NT2/D1 (cell line): Measurements from ENCODE around the gene PLCG2.

Source experiments
- SUZ12 ChIP-seq: IDR thresholded peaks from 2 replicates; pipeline ENCODE4 v1.6.1; 2011; ENCODE audit not compliant: insufficient read length, insufficient read depth; ENCODE audit errors: extremely low read depth
- YY1 ChIP-seq: IDR thresholded peaks from 2 replicates; pipeline ENCODE4 v1.6.1; 2011; ENCODE audit not compliant: insufficient read length, insufficient read depth
- ZNF274 ChIP-seq: IDR thresholded peaks from 2 replicates; pipeline ENCODE4 v1.6.1; 2011; ENCODE audit warnings: mild to moderate bottlenecking, low read depth, low read length

- TF ChIP-seq ZNF274 (no peak), SUZ12 (no peak), YY1 (no peak)
Observed at GRCh38 chr16:81932668-81933067, 153.6 kb downstream of the PLCG2 start.
